Measurements from ENCODE around the gene SHF. TPM values are rescaled to one million over a fixed set of nuclear protein-coding genes. Genes with fewer than 3 reads are reported as not detected.
A peak's percentile ranks its signal among the peaks of the same experiment; 100 is the strongest.

SHF gene
- total and polyA plus RNA-seq, 2 of the 4 experiments (the other 2 are of a cell fraction), result 1.8 to 3.5 TPM

DNA sequence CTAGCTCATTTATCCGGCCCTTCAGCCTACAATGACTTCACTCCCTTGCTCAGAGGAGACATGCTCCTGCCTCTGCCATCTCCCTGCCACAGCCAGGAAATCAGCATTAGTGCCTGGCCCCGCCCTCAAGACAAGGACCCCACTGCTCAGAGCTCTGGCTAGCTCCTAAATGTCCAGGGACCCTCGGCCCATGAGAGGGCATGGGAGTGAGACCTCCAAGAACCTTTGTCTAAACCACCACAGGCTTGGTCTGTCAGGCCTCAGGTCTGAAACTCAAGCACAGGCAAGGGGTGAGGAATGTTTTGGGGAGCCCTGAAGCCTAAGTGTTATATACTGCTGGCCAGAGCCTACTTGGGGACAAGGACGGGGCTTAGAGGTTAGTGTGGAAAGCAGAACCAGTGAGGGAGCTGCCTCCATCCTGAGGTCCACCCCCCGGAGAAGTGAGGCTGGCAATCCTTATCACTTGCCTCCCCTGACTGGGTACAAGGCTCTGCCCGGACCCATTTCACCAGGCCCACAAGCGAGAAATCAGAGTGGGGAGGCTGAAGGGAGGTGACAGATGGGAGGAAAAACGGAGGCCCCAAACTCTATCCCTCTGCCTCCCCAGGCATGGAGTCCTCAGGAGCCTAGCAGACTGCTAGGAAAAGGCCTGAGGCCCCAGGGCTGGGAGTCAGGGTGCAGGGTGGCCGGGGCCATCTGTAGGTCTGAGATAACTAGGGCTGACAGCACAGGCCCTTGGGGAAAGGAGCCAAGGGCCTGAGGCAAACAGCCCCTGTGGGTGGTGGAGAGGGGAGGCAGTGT lies 18.8 kb downstream of the SHF start (continued):
- TF ChIP-seq, protein P1, sequence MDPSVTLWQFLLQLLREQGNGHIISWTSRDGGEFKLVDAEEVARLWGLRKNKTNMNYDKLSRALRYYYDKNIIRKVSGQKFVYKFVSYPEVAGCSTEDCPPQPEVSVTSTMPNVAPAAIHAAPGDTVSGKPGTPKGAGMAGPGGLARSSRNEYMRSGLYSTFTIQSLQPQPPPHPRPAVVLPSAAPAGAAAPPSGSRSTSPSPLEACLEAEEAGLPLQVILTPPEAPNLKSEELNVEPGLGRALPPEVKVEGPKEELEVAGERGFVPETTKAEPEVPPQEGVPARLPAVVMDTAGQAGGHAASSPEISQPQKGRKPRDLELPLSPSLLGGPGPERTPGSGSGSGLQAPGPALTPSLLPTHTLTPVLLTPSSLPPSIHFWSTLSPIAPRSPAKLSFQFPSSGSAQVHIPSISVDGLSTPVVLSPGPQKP (IDR thresholded peaks at IDR 0.05; ENCODE audit: borderline replicate concordance, low read depth, low read length), result no peak

DNA sequence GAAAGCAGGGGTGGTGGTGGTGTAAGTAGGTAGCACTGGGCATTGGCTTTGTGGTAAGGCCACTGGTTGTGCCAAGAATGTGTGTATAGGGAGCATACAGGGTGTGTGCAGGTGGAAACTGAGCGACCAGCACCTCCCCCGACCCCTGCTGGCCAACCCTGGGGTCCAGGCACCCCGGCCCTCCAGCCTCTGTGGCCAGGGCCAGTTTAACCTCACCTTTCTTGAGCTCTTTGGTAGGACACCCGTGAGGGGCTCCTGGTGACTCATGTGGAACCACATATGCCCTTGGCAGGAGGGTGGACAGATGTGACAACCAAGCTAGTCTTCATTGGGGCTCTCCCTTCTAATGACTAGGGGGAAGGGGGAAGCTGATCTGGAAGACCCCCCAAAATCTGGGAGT lies 19.5 kb downstream of the SHF start:
- H3K36me3 ChIP-seq (ENCODE audit: control insufficient read depth, insufficient read depth, low read length), result peaks cover 6% of the 10 kb centered on the region; the same call in 1 of the 2 replicates
- H2BK5ac ChIP-seq (ENCODE audit: low read depth, low read length, poor library complexity, severe bottlenecking), result no peak overlapping the region
- H3K56ac ChIP-seq (ENCODE audit: extremely low read depth, insufficient read depth, low read length), result no peak overlapping the region
- no peak overlapping the region for H3K4me3 ChIP-seq (ENCODE audit: insufficient read depth, low read depth, low read length)
- H3K23ac ChIP-seq (ENCODE audit: low read depth, low read length), result no peak overlapping the region
- no peak overlapping the region for H3K14ac ChIP-seq (replicated peaks; ENCODE audit: low read depth, low read length)
- H3K4me1 ChIP-seq (ENCODE audit: control insufficient read depth, insufficient read depth, low read length), result peaks cover 4% of the 10 kb centered on the region
- intact Hi-C loops (cut with micrococcal nuclease), result no loop called here
- H3K27ac ChIP-seq (ENCODE audit: insufficient read depth, low read length), result no peak overlapping the region
- no peak overlapping the region for H4K91ac ChIP-seq (ENCODE audit: insufficient read depth, low read depth, low read length)
- no peak overlapping the region for H2BK15ac ChIP-seq (ENCODE audit: low read depth, low read length)
- no peak overlapping the region for H2BK120ac ChIP-seq (ENCODE audit: low read depth, low read length)
- no TSS peak for BruUV-seq (replicated peaks)
- H4K20me1 ChIP-seq (ENCODE audit: insufficient read depth, low read length), result no peaks in the 10 kb centered on the region; the same call in 1 of the 2 replicates
- H4K5ac ChIP-seq (ENCODE audit: low read depth, low read length), result no peak overlapping the region
- ChIA-PET CTCF (no interaction called here), POLR2A (ENCODE audit: unreplicated experiment) (no interaction called here)
- no peak overlapping the region for H3K4me2 ChIP-seq (ENCODE audit: low read depth, low read length)
- H3K18ac ChIP-seq (ENCODE audit: low read depth, low read length), result no peak overlapping the region
- in situ Hi-C loops (cut with MboI; ENCODE audit: low sequenced_read_pairs), result no loop called here
- H4K8ac ChIP-seq (ENCODE audit: low read depth in 2 of 2, low read length in 2 of 2), result no peak overlapping the region
- peak overlapping the region; percentile 2 for H2AFZ ChIP-seq (replicated peaks; ENCODE audit: low read length, poor library complexity)
- dilution Hi-C loops (cut with HindIII; ENCODE audit: low sequenced_read_pairs, unreplicated experiment), result no loop called here
- 100% methylated on average over 3 of the region's 4 CpGs; no CpG with 5 or more reads in 1 of the 2 experiments for WGBS, 2 experiments (ENCODE audit: extremely low coverage in 2 of 2, insufficient read length in 1 of 2)
- no peaks in the 10 kb centered on the region for H3K9me3 ChIP-seq (ENCODE audit: control insufficient read depth, insufficient read depth, low read length)
- H3K9me1 ChIP-seq (ENCODE audit: insufficient read depth, low read length), result peaks cover 6% of the 10 kb centered on the region
- peak overlapping the region; percentile 98 for H2AK9ac ChIP-seq (replicated peaks; ENCODE audit: low read depth, low read length, poor library complexity)
- H3K27me3 ChIP-seq (ENCODE audit: control insufficient read depth, insufficient read depth, low read length), result no peaks in the 10 kb centered on the region
- no peak overlapping the region for H2BK20ac ChIP-seq (ENCODE audit: low read depth, low read length)
- H2AK5ac ChIP-seq (ENCODE audit: low read depth, low read length), result 0 out of 2 replicates have a peak overlapping the region, but pooled peaks have one; percentile 46
- no peak overlapping the region for H3K9ac ChIP-seq (ENCODE audit: low read depth, low read length)
- H3K79me1 ChIP-seq (ENCODE audit: low read depth in 1 of 2, low read length in 2 of 2), result peaks cover 5 to 20% of the 10 kb centered on the region in 2 experiments
- DNase-seq (no peak), ATAC-seq (ENCODE audit: low read depth) (no peak)
- H3K4ac ChIP-seq (ENCODE audit: low read depth, low read length), result no peak overlapping the region
- no peak for TF ChIP-seq CHD1 (IDR thresholded peaks at IDR 0.05; ENCODE audit: low read depth, low read length)
- no peak for TF ChIP-seq CEBPB (IDR thresholded peaks at IDR 0.05; ENCODE audit: low read depth, low read length)
- TF ChIP-seq NFE2L2 (IDR thresholded peaks at IDR 0.05; ENCODE audit: low read depth, low read length), result no peak
- TF ChIP-seq POLR2A (IDR thresholded peaks at IDR 0.05; ENCODE audit: low read depth, low read length), result no peak
- TF ChIP-seq, protein P2, sequence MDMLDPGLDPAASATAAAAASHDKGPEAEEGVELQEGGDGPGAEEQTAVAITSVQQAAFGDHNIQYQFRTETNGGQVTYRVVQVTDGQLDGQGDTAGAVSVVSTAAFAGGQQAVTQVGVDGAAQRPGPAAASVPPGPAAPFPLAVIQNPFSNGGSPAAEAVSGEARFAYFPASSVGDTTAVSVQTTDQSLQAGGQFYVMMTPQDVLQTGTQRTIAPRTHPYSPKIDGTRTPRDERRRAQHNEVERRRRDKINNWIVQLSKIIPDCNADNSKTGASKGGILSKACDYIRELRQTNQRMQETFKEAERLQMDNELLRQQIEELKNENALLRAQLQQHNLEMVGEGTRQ (IDR thresholded peaks at IDR 0.05; ENCODE audit: low read depth, low read length), result no peak
- TF ChIP-seq RFX5 (IDR thresholded peaks at IDR 0.05; ENCODE audit: low read depth, low read length), result no peak
- TF ChIP-seq SMC3 (IDR thresholded peaks at IDR 0.05; ENCODE audit: low read depth, low read length), result no peak
- TF ChIP-seq MXI1 (IDR thresholded peaks at IDR 0.05; ENCODE audit: borderline replicate concordance, low read depth, low read length), result no peak
- TF ChIP-seq, protein P3, sequence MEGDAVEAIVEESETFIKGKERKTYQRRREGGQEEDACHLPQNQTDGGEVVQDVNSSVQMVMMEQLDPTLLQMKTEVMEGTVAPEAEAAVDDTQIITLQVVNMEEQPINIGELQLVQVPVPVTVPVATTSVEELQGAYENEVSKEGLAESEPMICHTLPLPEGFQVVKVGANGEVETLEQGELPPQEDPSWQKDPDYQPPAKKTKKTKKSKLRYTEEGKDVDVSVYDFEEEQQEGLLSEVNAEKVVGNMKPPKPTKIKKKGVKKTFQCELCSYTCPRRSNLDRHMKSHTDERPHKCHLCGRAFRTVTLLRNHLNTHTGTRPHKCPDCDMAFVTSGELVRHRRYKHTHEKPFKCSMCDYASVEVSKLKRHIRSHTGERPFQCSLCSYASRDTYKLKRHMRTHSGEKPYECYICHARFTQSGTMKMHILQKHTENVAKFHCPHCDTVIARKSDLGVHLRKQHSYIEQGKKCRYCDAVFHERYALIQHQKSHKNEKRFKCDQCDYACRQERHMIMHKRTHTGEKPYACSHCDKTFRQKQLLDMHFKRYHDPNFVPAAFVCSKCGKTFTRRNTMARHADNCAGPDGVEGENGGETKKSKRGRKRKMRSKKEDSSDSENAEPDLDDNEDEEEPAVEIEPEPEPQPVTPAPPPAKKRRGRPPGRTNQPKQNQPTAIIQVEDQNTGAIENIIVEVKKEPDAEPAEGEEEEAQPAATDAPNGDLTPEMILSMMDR (conservative IDR thresholded peaks at IDR 0.05; ENCODE audit: low read depth, low read length), result no peak
- TF ChIP-seq MAZ (IDR thresholded peaks at IDR 0.05; ENCODE audit: borderline replicate concordance, low read depth, low read length), result no peak
- TF ChIP-seq RAD21 (IDR thresholded peaks at IDR 0.05; ENCODE audit: low read length), result no peak
- no peak for TF ChIP-seq MAFK (IDR thresholded peaks at IDR 0.05; ENCODE audit: low read depth, low read length)
